GM19238 (cell line): ENCODE data around the gene NUS1.
A peak's percentile ranks its signal among the peaks of the same experiment; 100 is the strongest.
"Not testable (repeated sequence)": the region's sequence is repeated elsewhere in the genome, so short reads cannot be mapped to it uniquely, and the experiment has no call there.

ENCODE experiments used
- DNase-seq: peaks from one replicate; pipeline ENCODE4 v3.0.0; 2011; ENCODE audit warnings: low spot score; ENCODE audit not compliant: insufficient read length

The NUS1 gene

DNA sequence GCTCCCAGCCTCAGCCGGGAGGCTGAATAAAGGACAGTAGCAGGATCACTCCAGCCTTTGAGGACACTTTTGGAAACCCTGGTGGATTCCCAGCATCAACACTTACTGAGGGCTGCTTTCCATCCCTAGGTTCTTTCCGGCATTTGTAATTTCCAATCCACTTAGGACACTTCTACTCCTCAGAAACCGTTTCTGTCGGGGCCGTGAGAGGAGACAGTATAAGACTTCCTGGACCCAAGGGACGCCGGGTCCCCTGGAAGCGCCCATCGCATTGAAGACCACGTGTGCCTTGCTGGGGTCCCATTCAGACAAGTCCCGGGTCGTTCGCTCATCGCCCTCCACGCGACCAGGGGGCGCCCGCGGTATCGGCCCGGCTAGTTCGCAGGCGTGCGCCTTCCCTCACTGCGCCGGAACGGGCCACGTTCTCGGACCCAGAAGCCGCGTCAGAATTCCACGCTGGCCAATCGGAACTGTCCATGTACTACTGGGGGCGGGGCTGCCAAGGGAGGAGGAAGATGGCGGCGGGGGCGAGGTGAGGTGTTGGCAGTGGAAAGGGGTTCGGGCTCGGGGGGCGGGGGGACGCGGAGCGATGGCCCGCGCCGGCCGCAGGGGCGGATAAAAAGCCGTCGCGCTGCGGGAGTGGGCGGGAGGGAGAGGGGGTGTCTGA, at the start of gene NUS1:
Gene NUS1, plus strand, starts transcription at position 479 of the 667 bp plus-strand sequence. CDS start 202 bp downstream, outside the sequence.
- peak; percentile 92 for DNase-seq

DNA sequence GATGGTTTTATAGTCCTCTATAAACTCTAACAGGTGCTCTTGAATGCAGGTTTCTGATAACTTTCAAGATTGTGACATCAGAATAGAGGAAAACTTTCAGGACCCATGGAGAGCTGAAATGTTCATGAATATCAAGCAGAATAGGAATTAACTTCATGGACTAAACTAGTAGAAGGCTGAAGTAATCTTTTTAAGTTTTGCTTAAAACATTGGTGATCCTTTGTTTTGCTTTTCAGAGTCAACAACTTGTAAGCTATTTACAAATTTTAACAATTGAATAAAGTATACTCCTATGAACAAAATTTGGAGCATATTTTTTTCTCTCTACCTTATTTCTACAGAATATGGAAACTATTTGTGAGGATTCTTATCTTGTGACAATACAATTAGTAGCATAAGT, 47.7 kb upstream of the NUS1 start:
- DNase-seq = no peak

DNA sequence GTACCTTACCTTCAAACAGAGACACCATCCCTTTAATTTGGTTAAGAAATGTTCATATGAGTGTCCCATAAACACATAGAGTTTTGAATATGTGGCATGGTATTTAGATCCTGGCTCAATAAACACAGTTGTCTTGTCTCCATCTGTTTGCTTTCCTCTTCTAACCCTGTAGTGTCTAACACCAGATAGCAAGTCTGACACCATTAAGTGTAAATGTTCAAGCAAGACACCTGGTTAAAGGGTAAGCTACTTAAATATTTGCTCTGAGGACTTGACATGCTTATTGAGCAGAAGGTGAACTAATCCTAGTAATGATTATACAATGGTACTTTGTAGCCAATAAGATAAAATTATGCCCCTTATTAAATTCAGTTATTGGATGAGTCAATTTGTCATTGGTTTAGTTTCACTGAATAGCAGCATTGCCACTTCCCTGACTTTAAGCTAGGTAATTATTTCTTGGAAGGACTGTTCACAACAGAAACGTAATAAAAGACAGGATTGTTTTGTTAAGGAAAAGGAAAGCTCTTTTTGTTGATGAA, 46.1 kb upstream of the NUS1 start:
- no peak for DNase-seq

DNA sequence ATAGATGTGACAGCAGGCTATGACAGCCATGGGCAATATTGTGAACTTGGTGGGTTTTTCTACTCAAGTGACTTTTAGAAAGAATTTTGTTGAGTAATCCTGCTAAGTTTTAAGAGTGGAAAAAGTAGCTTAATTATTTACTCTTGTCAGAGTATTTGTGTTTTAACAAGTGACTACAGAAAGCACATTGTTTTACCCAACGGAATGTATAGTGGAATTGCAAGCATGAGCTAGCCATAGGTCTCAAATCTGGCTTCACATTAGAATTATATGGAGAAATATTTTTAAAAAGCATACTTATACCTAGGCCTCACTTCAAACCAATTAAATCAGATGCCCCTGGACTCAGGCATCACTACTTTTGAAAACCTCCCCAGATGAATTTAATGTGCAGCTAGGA, 37.5 kb upstream of the NUS1 start:
- DNase-seq = no peak

DNA sequence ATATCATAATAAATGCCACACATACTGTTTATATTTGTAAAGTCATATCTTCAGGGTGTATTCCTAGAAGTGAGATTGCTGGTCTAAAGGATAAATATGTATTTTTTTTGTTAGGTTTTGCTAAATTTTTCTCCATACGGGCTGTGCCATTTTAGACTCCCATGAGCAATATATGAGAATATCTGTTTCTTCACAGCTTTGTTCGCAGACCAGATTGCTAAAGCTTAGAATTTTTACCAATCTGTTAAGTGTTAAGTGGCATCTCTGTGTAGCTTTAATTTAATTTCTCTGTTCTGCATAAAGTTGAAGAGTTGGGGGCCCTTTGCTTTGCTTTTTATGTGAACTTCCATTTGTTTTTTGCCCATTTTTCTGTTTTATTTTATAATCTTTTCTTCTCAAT, 32.3 kb upstream of the NUS1 start:
- DNase-seq = no peak

DNA sequence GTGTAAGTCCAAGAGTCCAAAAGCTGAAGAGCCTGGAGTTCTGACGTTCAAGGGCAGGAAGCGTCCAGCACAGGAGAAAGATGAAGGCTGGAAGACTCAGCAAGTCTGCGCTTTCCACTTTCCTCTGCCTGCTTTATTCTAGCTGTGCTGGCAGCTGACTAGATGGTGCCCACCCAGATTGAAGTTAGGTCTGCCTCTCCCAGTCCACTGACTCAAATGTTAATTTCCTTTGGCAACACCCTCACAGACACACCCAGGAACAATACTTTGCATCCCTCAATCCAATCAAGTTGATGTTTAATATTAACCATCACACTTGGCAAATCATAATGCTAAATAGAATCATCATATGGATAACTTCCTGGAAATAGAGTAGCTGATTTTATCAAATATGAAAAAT, 23.3 kb upstream of the NUS1 start:
- DNase-seq = not testable (repeated sequence)

DNA sequence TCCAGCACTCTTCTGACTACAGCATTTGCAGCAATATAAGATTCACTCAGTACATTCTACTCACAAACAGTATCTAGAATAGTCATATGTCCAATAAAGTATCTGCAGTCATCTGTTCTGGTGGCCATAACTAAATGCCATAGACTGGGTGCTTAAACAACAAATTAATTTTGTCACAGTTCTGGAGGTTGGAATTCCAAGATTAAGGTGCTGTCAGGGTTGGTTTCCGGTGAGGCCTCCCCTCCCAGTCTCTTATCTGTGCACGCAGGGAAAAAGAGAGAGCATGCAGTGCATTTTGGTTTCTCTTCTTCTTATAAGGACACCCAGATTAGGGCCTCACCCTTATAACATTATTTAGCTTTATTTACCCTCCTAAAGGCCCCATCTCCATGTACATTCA, 21.3 kb upstream of the NUS1 start:
- no peak for DNase-seq

DNA sequence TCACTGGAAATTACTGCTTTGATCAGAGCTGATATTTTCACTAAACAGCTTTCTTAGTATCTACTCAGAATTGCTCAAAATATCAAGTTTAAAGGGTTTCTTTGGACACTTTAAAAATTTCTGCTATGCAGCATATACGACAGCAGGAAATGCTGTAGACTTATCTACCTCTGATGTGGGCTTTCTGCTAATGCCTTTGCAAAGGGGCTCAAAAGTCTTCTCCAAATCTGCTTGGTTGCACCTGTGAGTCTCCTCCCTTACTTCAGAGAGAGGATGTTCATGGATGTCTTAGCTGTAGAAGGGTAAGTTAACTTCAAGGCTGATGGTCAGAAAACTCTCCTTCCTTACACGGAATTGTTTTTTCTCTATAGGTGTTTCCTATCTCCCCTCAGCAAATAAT, 19.9 kb upstream of the NUS1 start:
- no peak for DNase-seq

DNA sequence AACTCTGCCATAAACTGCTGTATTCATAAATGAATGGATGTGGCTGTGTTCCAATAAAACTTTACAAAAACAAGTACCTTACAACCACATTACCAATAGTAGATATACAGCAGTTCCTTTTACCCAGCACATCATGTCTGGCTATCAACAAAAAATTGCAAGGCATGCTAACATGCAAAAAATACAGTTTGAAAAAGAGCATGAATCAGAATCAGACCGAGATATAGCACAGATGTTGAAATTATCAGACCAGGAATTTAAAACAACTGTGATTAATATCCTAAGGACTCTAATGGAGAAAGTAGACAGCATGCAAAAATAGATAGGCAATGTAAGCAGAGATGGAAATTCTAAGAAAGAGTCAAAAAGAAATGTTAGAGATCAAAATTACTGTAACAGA, 8.4 kb upstream of the NUS1 start:
- DNase-seq = no peak

DNA sequence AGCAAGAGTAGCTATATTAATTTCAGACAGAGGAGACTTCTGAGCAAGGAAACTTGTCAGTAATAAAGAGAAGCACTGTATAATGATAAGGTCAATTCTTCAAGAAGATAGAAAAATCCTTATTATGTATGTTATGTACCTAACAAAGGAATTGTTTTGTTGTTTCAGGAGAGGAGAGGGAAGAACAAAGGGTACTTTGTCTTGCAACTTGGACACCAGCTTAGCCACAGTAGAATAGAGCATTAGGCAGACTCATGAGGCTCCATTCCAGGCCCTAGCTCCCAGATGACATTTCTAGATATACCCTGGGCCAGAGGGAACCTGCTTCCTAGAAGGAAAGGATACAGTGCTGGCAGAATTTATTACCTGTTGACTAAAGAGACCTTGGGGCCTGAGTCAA, 6.5 kb upstream of the NUS1 start:
- DNase-seq = no peak

DNA sequence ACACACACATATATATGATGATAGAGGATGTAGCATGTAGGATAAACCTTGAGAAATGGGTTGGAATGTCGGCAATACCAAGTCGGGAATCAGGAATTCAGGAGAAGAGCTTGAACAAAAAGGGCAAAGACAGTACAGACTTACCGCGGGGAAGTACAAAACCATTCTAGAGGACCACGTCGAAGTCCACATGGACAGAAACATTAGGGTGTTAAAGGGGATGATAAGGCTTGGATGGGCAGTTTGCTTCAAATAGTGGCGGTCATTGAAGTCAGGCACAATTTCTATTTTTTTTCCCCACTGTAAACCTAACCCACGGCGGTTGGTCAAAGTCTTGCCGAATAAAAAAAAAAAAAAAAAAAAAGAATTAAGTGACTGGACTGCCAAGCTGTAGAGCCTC, 766 bp upstream of the NUS1 start:
- no peak for DNase-seq

DNA sequence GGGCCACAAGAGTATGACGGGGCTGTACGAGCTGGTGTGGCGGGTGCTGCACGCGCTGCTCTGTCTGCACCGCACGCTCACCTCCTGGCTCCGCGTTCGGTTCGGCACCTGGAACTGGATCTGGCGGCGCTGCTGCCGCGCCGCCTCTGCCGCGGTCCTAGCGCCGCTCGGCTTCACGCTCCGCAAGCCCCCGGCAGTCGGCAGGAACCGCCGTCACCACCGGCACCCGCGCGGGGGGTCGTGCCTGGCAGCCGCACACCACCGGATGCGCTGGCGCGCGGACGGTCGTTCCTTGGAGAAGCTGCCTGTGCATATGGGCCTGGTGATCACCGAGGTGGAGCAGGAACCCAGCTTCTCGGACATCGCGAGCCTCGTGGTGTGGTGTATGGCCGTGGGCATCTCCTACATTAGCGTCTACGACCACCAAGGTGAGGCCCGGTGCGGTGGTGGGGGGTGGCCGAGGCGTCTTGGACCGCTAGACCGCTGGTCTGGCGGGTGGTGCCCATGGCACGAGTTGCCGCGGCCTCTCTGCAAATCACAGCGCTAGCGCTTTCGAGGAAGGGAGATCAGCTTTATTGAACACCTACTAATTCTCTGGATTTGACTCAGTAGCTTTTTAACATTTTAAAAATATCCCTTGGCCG, 511 bp downstream of the NUS1 start:
- DNase-seq = not testable (repeated sequence)

DNA sequence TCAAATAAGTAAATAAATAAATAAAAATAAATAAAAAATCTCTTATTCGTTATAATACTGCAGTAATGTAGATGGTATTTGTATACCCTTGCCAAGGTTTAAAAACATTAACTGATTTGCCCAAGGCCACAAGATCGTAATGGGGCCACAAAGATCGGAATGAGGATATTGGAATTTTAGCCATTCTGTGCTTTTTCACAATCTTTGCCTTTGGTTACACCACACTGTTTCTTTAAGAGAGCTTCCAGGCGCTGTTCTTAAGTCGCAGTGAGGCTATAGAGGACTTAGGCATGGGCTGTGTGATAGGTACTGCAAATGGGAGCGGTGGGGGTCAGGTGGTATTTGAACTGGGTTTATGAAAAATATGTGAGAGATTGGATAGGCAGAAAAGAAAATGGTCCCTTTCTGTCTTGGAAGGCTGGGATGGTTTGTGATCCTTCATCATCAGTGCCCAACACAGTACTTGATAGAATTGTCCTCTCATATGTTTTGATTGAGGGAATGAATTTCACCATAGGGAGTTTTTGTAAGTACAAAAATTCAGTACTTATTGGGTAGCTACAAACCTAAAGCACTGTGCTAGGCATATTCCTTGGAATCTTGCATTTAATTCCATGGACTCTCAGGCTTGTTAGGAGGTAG, 1.4 kb downstream of the NUS1 start:
- DNase-seq = no peak

DNA sequence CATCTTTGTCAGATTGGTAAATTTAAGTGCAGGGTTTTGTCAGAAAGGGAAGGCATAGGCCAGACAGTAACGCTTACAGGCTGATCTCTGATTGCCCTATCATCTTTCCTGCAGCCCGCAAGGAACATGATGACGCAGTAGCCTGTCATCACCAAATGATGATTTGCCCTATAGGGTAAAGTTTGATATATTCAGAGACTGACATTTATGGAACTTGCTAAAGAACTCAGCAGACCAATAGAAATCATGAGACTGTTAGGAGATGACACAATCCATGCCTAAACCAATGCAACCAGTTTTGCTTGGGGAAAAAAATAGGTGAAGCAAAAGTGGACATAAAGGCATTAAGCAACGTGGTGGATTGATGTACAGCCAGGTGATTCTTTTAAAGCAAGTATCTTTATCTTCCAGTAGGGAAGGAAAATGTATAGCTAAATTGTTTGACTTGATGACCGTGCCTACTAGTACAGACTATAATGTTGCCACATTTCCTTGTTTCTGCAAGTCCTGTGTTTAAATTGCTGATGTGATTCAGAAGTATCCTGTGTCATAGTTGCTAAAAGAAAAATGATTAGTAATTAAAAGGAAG, 2.4 kb downstream of the NUS1 start:
- DNase-seq = no peak

DNA sequence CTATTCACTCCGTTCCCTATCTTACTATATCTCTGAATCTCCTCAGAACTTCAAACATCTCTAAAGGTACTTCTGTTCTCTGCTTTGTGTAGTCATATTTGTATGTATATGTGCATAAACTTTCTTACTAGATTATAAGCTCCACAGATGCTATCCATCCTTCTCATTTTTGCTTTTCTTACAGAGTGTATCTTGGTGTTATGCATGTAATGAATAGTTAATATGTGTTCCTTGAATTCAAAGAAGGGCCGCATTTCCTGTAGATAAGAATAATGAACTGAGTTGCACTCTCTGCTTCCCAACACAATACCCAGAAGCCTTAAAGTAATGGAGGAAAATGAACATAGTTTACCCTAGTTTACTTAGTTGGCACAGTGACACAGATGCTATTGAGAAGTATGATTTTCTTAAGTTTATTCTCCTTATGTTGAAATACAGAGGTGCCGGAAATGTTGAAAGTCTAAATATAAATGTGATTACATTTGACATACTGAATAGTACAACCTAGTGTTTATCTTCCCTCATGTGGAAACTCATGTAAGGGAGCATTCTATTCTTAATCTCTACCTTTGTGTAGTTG, 6.0 kb downstream of the NUS1 start:
- DNase-seq = no peak

DNA sequence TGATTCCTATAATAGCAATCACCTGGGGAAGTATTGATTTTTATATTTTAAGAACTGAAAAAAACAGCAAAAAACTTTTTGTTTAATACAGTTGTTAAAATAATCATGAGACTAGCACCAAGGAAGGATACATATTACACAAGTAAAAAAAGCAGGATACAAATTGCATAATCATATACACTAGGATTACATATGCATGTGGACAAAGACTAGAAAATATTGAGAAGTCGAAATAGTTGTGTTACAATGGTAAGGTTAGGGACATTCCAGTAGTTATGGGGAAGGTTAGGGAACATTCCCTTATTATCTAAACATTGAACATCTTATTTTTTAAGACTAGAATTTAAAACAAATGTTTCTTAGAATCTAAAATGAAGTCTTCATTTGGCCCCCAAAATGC, 9.5 kb downstream of the NUS1 start:
- DNase-seq = no peak

DNA sequence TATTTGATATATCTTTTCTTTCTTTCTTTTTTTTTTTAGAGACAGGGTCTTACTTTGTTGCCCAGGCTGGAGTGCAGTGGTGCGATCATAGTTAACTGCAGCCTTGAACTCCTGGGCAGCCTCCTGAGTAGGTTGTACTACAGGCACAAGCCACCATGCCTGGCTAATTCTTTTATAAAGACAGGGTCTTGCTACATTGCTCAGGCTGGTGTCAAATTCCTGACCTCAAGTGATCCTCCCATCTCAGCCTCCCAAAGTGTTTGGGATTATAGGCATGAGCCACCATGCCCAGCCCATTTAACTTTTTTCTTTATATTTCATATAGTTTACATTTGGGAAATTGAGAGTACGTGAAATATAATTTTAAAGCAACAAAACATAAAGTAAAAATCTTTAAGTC, 10.1 kb downstream of the NUS1 start:
- DNase-seq = no peak

DNA sequence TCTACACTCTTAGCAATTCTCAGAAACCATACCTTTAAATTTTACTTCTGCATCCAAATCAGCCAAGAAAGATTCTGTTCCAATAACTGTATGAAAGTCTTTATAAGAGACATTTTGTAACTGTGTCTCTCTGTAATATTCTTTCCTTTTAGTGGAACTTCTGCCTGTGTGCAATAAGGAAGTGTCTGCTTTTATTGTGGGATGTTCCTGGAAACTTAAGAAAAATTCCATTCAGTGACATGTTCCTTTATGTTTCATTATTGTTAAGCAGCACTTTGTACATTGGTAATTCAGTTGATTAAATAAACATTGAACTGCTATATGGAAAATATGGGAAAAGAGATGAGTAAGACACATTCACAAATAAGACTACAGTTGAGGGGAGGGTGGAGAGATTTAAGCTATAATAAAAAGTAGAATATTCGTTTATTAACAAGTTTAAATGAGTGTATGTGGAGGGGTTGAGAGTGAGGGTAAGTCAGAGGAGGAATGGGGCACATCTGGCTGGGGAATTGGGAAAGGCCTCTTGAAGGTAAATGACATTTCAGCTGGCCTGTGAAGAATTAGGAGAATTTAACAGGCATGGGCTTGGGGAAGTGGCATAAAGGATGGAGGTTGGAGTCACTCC, 11.9 kb downstream of the NUS1 start:
- DNase-seq = no peak

DNA sequence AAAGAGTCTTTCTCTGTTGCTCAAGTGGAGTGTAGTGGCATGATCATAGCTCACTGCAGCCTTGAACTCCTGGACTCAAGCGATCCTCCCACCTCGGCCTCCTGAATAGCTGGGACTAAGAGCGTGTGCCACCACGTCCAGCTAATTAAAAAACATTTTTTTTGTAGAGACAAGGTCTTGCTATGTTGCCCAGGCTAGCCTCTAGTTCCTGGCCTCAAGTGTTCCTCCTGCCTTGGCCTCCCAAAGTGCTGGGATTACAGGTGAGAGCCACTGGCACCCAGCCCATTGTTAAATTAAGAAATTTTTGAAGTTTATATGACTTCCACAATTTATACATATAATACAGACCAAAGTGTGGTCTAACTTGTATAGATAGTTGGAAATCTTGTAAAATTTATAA, 14.3 kb downstream of the NUS1 start:
- DNase-seq = not testable (repeated sequence)

DNA sequence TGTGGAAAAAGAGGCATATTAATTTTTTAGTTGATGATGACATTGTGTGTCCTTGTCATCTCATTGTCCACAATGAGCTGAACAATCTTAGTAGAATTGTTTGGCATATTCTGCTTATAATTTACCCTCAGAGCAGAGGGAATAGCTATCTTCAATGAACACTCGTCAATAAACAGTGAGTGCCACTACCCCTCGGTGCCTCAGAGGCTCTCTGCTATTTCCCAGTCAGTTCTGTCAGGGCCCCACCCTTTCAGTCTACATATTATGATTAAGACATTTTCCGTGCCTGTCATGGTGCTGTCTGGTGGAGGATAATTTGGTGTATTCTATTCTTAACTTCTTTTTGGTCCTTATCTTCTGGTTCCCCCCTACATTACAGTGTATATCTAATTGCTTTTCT, 31.2 kb downstream of the NUS1 start:
- no peak for DNase-seq

DNA sequence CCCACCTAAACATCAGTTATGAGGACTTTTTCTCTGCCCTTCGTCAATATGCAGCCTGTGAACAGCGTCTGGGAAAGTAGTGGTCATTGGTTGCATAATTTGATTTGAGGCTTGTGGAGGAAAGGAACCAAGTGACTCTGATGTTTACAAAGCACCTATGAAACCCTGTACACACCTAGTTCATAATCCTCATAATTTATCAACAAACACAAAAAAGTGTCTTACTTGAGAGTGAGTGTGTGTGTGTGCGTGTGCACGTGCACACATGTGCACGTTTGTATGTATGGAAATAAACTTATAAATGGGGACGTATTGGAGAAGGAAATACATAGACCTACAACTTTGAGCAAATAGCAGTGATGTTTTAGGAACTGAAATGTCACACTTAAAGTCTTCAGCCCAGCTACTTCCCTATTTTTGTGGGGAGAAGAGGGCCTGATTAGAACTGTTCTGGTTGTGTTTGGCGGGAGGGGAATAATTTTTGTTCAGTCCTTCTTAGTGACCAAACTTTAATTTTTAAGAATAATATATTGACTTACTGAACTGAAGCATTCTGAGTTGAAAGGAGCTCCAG, 31.8 kb downstream of the NUS1 start:
- not testable (repeated sequence) for DNase-seq
